Measurements from ENCODE around the gene RCE1.

The RCE1 gene

GRCh38 chr11:66857234-66857926 lies 14.1 kb downstream of the RCE1 start:
- peak overlapping the region; percentile 70; the same call in 1 of the 2 replicates for H3K27ac ChIP-seq (ENCODE audit: extremely low read depth, low read depth, low read length)
- TF ChIP-seq ZNF514 (tag by site-specific recombination; IDR thresholded peaks at IDR 0.05) (no peak), BCL11B (tag by site-specific recombination; IDR thresholded peaks at IDR 0.05; ENCODE audit: low read depth) (peak; percentile 5; the same call in 1 of the 2 replicates), WT1 (tag by site-specific recombination; IDR thresholded peaks at IDR 0.05) (no peak), ZNF391 (tag by site-specific recombination; IDR thresholded peaks at IDR 0.05; ENCODE audit: borderline replicate concordance, low read depth) (no peak), ZFP69B (tag by site-specific recombination; IDR thresholded peaks at IDR 0.05) (no peak), ZBTB11 (tag by site-specific recombination; conservative IDR thresholded peaks at IDR 0.05; ENCODE audit: low read depth) (peak; percentile 41; the same call in 1 of the 2 replicates), ZNF341 (tag by site-specific recombination; IDR thresholded peaks at IDR 0.05; ENCODE audit: low read depth) (peak; percentile 68), GLI2 (tag by site-specific recombination; IDR thresholded peaks at IDR 0.05; ENCODE audit: borderline replicate concordance, low read depth) (no peak), GLIS2 (tag by site-specific recombination; IDR thresholded peaks at IDR 0.05) (peak; percentile 25; the same call in 1 of the 2 replicates), ZBTB10 (tag by site-specific recombination; IDR thresholded peaks at IDR 0.05) (0 out of 2 replicates have a peak, but pooled peaks have one; percentile 37)
- TF ChIP-seq, protein P1, sequence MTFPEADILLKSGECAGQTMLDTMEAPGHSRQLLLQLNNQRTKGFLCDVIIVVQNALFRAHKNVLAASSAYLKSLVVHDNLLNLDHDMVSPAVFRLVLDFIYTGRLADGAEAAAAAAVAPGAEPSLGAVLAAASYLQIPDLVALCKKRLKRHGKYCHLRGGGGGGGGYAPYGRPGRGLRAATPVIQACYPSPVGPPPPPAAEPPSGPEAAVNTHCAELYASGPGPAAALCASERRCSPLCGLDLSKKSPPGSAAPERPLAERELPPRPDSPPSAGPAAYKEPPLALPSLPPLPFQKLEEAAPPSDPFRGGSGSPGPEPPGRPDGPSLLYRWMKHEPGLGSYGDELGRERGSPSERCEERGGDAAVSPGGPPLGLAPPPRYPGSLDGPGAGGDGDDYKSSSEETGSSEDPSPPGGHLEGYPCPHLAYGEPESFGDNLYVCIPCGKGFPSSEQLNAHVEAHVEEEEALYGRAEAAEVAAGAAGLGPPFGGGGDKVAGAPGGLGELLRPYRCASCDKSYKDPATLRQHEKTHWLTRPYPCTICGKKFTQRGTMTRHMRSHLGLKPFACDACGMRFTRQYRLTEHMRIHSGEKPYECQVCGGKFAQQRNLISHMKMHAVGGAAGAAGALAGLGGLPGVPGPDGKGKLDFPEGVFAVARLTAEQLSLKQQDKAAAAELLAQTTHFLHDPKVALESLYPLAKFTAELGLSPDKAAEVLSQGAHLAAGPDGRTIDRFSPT (tag by site-specific recombination; IDR thresholded peaks at IDR 0.05) = peak; percentile 31; the same call in 1 of the 2 replicates
- ChIA-PET POLR2A (interaction anchor here (0.6 to 1.2 kb wide), 2 partner anchors 14 to 1888 kb away, joined by 3 read pairs; partner anchors contain the start of gene RCE1), CTCF (no interaction called here)
- H3K9me3 ChIP-seq (ENCODE audit: control insufficient read depth, insufficient read depth, low read depth, low read length) = no peaks in the 10 kb centered on the region
- H3K4me1 ChIP-seq (ENCODE audit: control insufficient read depth, insufficient read depth, low read length) = no peaks in the 10 kb centered on the region
- peaks cover 0 to 19% of the 10 kb centered on the region in 2 experiments; a peak in 1 of 3 replicates for H3K36me3 ChIP-seq (ENCODE audit: control insufficient read depth in 2 of 2, insufficient read depth in 1 of 2, low read length in 2 of 2)
- peak overlapping the region; percentile 60 for H3K4me3 ChIP-seq (ENCODE audit: low read depth, low read length)

GRCh38 chr11:66857927-66858185 lies 14.6 kb downstream of the RCE1 start:
- CTCF ChIA-PET = interaction anchor here (1.4 kb wide), 1 partner anchor 14 kb away, joined by 3 read pairs; the partner anchor contains the start of gene RCE1
- no peak overlapping the region for H3K4me3 ChIP-seq (ENCODE audit: low read depth, low read length)
- H3K4me1 ChIP-seq (ENCODE audit: control insufficient read depth, insufficient read depth, low read length) = no peaks in the 10 kb centered on the region
- H3K36me3 ChIP-seq (ENCODE audit: control insufficient read depth in 2 of 2, insufficient read depth in 1 of 2, low read length in 2 of 2) = peaks cover 0 to 19% of the 10 kb centered on the region in 2 experiments; a peak in 1 of 3 replicates
- H3K27ac ChIP-seq (ENCODE audit: extremely low read depth, low read depth, low read length) = no peak overlapping the region
- no peaks in the 10 kb centered on the region for H3K9me3 ChIP-seq (ENCODE audit: control insufficient read depth, insufficient read depth, low read depth, low read length)
- POLR2A ChIA-PET = interaction anchor here (0.6 to 1.2 kb wide), 2 partner anchors 14 to 1888 kb away, joined by 3 read pairs; partner anchors contain the start of gene RCE1
- peak; percentile 38; the same call in 1 of the 2 replicates for TF ChIP-seq ZBTB20 (tag by site-specific recombination; IDR thresholded peaks at IDR 0.05)
- no peak for TF ChIP-seq ZNF366 (tag by site-specific recombination; conservative IDR thresholded peaks at IDR 0.05)
